ENCODE data around the gene ABCA8. TPM values are rescaled to one million over a fixed set of nuclear protein-coding genes. Genes with fewer than 3 reads are reported as not detected.
"Not testable (repeated sequence)": the region's sequence is repeated elsewhere in the genome, so short reads cannot be mapped to it uniquely, and the experiment has no call there.

Gene ABCA8
- total RNA-seq, 1 donor, result 2.2 TPM

DNA sequence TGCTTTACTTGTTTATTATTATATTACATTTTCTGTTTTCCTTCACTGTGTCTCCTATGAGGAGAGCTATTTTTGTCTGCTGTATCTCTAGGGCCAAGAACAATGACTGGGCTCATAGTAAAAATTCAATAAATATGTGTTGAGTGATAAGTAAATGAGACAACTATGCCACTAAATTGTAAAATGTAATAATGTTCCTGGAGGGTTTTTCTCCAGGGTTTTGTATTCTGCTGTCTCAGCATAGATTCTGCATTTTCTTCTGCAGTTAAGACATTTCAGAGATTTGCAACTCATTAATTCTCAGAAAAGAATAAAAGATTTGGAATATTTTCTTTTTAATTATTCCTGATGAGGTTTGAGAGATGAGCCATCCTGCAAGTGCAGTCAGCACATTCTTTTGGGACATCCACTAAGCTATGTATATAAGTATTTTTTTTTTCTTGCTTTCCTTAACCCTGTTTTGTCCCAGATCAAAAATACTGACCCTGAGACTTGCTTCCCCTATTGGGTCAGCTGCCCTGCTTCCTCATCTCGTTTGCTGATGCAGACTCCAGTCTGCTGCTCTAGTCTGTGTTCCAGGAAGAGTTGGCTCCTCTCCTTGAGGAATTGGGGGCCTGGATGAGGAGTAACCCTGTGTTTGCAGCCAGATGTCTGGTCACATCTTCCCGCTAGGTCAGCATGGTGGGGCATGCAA is 122.9 kb downstream of the ABCA8 start:
- DNase-seq (ENCODE audit: low read depth), result no peak
- no peak overlapping the region for H3K4me3 ChIP-seq (ENCODE audit: low read depth, low read length)
- TF ChIP-seq, protein P1, sequence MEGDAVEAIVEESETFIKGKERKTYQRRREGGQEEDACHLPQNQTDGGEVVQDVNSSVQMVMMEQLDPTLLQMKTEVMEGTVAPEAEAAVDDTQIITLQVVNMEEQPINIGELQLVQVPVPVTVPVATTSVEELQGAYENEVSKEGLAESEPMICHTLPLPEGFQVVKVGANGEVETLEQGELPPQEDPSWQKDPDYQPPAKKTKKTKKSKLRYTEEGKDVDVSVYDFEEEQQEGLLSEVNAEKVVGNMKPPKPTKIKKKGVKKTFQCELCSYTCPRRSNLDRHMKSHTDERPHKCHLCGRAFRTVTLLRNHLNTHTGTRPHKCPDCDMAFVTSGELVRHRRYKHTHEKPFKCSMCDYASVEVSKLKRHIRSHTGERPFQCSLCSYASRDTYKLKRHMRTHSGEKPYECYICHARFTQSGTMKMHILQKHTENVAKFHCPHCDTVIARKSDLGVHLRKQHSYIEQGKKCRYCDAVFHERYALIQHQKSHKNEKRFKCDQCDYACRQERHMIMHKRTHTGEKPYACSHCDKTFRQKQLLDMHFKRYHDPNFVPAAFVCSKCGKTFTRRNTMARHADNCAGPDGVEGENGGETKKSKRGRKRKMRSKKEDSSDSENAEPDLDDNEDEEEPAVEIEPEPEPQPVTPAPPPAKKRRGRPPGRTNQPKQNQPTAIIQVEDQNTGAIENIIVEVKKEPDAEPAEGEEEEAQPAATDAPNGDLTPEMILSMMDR (IDR thresholded peaks at IDR 0.05; ENCODE audit: insufficient read depth, low read depth, low read length), result no peak

DNA sequence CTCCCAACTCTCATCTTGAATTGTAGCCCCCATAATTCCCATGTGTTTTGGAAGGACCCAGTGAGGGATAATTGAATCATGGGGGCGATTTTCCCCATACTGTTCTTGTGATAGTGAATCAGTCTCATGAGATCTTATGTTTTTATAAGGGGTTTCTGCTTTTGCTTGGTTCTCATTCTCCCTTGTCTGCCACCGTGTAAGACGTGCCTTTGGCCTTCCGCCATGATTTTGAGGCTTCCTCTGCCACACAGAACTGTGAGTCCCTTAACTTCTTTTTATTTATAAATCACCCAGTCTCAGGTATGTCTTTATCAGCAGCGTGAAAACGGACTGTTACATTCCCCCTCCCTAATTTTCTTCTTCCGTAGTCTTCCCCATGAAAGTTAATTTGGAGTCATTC is 124.0 kb downstream of the ABCA8 start:
- TF ChIP-seq, protein P1 (IDR thresholded peaks at IDR 0.05; ENCODE audit: insufficient read depth, low read depth, low read length), result no peak
- no peak overlapping the region for H3K4me3 ChIP-seq (ENCODE audit: low read depth, low read length)
- no peak for DNase-seq (ENCODE audit: low read depth)

DNA sequence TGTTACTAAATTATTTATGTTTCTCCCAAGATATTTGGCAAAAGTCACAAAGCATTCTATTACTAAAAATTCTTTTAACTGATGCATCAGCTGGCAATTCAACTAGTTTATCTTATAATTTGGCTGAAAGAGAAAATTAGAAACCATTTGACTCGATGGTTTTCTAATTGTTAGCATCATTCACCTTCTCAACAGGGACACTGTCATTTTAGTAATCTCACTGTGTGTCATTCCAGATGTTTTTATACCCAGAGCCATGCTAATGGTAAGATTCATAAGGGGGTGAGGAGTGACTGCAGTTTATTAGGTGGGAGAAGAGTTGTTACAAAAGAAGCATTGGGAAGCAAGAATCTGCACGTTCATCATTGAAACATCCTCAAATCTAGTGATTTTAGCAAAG is 124.9 kb downstream of the ABCA8 start:
- TF ChIP-seq, protein P1 (IDR thresholded peaks at IDR 0.05; ENCODE audit: insufficient read depth, low read depth, low read length), result no peak
- no peak for DNase-seq (ENCODE audit: low read depth)
- H3K4me3 ChIP-seq (ENCODE audit: low read depth, low read length), result no peak overlapping the region

DNA sequence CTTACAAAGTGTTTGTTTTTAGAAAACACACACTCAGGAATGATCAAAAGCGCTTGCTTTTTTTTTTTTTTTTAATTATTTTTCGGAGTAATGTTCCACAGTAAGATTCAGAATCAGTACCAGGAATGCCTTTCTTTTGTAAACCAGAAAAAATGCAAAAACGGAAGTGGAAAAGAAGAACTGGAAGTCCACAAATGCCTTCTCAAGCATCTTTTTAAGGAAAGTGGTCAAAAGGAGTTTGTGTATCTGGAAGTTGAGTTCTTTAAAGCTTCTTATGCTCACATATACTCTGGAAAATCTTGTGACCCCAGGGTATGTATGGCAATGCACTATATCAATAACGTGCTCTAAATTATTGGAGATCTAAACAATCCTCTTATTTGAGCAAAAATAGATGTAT is 126.0 kb downstream of the ABCA8 start:
- no peak for DNase-seq (ENCODE audit: low read depth)
- no peak overlapping the region for H3K4me3 ChIP-seq (ENCODE audit: low read depth, low read length)
- TF ChIP-seq, protein P1 (IDR thresholded peaks at IDR 0.05; ENCODE audit: insufficient read depth, low read depth, low read length), result no peak

DNA sequence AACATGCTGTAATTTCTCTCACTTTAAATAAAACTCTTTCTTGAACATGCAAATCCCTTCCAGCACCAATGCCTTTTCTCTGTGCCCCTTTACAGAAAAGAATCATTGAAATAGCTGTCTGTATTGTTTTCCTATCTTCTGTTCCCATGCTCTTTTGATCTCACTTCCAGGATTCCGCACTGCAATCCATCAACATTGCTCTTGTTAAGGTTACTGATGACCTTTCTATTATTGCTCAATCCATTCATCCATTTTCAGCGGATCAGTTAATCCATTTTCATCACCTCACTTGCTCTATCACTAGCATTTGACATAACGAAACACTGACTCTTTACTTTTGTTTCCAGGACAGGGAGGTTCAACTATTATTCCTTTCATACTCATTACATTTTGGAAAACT is 130.5 kb downstream of the ABCA8 start:
- H3K4me3 ChIP-seq (ENCODE audit: low read depth, low read length), result no peak overlapping the region
- TF ChIP-seq, protein P1 (IDR thresholded peaks at IDR 0.05; ENCODE audit: insufficient read depth, low read depth, low read length), result no peak
- no peak for DNase-seq (ENCODE audit: low read depth)

DNA sequence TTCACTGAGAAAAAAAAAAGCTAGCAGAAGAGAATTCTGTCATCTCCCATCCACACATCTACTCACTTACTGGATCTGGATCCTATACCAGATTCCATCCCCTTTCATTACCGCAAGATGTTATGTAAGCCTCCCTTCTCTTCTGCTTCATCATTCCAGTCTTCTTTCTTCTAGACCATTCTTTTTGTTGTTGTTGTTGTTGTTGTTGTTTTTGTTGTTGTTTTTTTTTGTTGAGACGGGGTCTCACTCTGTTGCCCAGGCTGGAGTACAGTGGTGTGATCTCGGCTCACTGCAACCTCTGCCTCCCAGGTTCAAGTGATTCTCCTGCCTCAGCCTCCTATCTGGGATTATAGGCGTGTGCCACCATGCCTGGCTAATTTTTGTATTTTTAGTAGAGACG is 131.0 kb downstream of the ABCA8 start:
- not testable (repeated sequence) for H3K4me3 ChIP-seq (ENCODE audit: low read depth, low read length); DNase-seq (ENCODE audit: low read depth)

DNA sequence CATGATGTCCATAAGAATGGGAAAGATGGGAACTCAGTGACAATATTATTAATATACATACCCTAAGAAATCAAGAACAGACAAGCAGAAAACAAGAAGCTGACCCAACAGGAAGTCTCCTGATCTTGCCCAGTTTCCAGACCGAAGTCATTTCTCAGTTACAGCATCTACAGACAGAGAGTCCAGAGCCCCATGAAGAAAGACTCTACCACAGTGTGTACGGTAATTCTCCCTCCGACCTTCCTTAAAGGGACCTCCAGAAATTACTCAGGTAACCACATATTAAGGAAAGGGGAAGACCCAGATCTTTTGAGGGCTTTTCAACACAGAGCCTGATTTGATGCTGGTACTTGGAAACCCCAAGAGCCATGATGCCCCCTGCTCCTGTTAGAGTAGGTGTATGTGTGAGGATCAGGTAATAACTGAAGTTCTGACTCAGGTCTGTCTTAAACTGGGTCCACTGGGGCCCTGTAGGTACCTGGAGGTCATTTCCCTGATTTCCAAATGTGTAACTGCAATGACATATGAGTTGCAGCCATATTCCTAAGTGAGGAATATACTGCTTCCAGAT is 132.4 kb downstream of the ABCA8 start:
- no peak overlapping the region for H3K4me3 ChIP-seq (ENCODE audit: low read depth, low read length)
- TF ChIP-seq, protein P1 (IDR thresholded peaks at IDR 0.05; ENCODE audit: insufficient read depth, low read depth, low read length), result no peak
- DNase-seq (ENCODE audit: low read depth), result no peak
